SK-MEL-5 (cell line): ENCODE results near the gene ISYNA1. TPM values are rescaled to one million over a fixed set of nuclear protein-coding genes. Genes with fewer than 3 reads are reported as not detected.
A peak's percentile ranks its signal among the peaks of the same experiment; 100 is the strongest.

Source experiments
- DNase-seq: peaks from one replicate; pipeline ENCODE4 v3.0.0-alpha.2; 2016; ENCODE audit warnings: low read depth, low spot score
- in situ Hi-C: cut with HindIII; loops from 2 replicates; pipeline ENCODE4 v1.10.0; 2016; ENCODE audit warnings: low sequenced_read_pairs, high pct_unique_total_duplicates, low pct_unique_long_range_greater_than_20kb
- polyA plus RNA-seq, 2 experiments: library from polyadenylated mRNA; depleted of rRNA; stranded (reverse); fragments of >200 nt; gene quantifications; 2 replicates each; pipeline ENCODE4 v1.2.3, GENCODE V29; 2015
- total RNA-seq: library from RNA; depleted of rRNA; stranded (reverse); fragments of >200 nt; shearing (Covaris generic); gene quantifications from 2 replicates; pipeline ENCODE4 v1.2.3, GENCODE V29; 2014; rRNA removed

ISYNA1 gene
- 8.3 and 12.7 TPM in 2 replicates for total RNA-seq
- 18.4 and 20.9 TPM in 2 replicates for polyA plus RNA-seq (2015; cell fraction: cytosol; rRNA removed)
- polyA plus RNA-seq (2015; cell fraction: nucleus; rRNA removed) = 107 and 119 TPM in 2 replicates

DNA sequence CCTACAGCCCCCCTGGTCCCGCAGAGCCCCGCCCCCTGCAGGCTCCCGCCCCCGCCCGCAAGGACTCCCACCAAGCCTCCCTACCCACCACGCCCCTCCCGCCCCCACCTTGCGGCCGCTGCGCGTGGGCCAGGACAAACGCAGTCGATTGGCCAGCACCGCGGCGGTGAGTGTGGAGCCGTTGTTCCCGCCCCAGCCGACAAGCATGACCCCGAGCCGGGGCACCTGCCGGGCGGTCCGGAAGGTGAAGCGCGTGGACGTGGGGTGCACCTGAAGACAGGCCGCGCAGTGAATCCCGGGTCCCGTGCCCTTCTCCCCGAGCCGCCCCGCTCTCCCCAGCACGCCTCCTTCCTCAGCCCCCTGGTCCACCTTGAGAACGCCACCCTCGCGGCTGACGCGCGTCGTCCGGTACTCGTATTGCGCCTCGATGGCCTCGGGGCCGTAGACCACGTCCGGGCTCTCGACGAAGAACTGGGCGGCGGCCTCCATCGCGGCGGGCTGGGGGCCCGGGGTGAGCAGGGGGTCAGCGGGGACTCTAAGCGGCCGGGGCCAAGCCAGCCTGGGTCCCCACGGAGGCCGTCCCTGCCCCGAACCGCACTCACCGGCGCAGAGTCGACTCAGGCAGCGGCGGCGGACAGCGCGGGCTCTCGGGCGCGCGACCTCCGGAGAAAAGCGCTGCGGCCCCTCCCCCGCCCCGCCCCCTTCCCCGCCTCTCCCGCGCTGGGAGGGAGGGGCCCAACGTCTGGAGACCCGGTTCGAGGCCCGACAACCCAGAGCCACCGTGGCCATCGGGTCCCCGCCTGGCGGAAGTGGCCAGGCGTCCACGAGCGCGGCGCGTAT lies at the start of gene ISYNA1:
Gene ISYNA1, minus strand, starts transcription at position 643 of the 840 bp plus-strand sequence. Its CDS starts 154 bp downstream, at position 489.
- in situ Hi-C loops = no loop called here
- DNase-seq = peak; percentile 44

GRCh38 chr19:18486746-18487145 lies 48.8 kb upstream of the ISYNA1 start:
- in situ Hi-C loops = no loop called here
- DNase-seq = no peak

GRCh38 chr19:18484992-18485391 lies 47.1 kb upstream of the ISYNA1 start:
- in situ Hi-C loops = no loop called here

DNA sequence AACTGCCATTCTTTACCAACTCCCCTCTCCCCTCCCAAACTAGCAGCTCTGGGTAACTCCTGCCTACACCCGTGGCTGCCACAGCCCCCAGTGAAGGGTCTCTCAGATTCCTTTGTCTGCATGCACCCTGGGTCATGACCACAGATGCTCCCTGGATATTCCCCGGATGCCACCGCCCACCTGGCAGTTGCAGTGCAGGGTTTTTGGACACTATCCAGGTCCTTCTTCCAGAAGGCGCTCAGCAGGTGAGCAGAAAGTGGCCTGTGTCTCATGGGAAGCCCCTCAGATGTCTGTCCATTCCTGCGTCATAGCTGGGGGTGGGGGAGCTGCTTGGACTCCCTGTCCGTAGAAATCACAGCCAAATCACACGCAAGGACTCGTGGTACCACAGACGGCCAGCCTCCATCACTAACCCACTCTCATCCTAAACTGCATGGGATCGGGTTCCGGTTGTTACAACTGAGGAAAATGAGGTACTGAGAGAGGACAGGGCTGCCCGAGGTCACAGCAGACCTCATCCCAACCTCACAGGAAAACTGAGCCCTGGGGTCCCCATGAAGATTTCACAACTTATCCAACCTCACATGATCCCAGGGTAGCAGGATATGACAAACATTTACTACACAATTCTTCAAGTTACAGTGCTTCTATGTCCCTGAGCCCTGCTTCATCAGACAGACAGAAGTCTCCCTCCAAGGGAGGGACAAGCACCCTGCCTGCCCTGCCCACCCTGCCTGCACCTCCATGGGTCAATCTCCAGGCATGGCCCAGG lies 45.4 kb upstream of the ISYNA1 start:
- no peak for DNase-seq
- in situ Hi-C loops = no loop called here

More at GRCh38 chr19:18484992-18485391, 47.1 kb upstream of the ISYNA1 start:
- DNase-seq = no peak

GRCh38 chr19:18481505-18482222 lies 43.7 kb upstream of the ISYNA1 start:
- in situ Hi-C loops = no loop called here
- no peak for DNase-seq

GRCh38 chr19:18480006-18480691 lies 42.2 kb upstream of the ISYNA1 start:
- in situ Hi-C loops = no loop called here
- no peak for DNase-seq

DNA sequence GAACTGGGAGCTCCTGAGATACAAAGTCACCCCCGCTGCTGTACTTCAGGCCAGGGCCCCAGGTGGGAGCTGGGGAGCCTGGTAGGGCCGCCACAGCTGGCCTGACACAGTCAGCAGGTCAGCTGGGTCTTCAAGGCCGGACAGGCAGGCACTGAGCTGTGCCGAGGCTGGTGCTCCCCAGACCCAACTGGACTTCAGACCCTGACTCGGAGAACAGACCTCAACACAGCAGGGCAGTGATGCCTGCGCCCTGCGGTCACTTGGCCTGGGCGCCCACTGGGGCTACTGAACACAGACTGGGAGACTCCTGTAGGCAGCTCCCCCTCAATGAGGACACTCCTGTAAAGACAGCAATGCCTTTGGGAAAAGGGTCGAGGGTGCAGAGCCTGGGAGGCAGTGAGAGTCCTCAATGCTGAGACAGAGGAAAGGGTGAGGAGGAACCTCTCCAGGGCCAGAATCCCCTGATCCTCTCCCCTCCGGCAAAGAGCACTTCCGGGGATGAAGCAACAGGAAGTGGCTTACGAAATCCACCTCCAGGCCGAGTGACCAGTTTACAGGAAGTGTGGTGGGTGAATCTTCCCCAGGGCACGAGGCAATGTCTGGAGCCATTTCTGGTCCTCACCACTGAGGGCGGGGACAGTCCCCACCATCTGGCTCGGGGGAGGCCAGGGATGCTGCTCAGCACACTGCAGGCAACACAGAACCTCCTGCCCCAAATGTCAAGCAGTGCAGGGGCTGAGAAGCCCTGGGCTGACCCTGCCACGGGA lies 40.8 kb upstream of the ISYNA1 start:
- in situ Hi-C loops = no loop called here

DNA sequence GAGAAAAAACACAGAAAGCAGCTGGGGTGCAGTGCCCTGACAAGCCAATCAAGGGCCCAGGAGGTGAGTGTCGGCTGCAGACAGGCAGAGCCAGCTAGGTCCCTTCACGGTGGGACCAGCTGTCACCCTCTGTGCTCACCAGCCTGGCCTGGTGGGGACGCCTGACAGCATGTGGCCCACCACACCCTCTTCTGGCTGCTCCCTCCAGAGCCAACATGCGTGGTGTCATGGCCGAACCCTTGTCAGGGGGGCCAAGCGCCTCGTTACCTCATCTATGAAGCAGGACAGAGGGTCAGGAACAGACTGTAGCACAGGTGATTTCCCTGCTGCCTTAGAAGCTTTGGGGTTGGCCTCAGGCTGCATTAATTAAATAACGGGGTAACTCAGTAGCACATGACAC lies 40.0 kb upstream of the ISYNA1 start:
- no peak for DNase-seq
- in situ Hi-C loops = no loop called here

More for the DNA sequence above, 40.8 kb upstream of the ISYNA1 start:
- peak; percentile 67 for DNase-seq

- DNase-seq = no peak
- in situ Hi-C loops = no loop called here
These were observed 39.3 kb upstream of the ISYNA1 start for GRCh38 chr19:18477042-18477779.

DNA sequence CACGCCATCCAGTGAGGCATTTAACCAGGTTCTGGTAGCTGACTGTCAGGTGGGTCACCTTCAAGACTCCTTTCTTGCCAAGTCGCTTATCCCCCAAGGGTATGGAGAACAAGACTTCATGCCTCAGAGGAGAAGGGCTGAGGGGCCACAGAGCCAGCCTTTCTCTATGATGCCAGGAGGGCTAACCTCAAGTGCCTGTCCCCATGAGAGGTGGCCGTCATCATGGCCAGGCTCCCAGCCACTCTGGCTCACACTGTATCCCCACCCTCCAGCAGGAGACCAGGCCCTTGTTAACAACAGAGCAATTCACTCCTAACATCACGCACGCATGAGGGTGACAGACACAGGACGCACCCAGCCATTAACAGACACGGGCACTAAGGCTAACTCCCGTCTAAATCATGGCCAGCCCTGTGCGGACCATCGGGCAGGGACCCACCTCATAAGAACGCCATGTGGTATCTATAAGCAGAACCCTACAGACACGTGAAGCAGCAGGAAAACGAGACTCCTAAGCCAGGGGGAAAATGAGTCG lies 38.6 kb upstream of the ISYNA1 start:
- DNase-seq = no peak
- in situ Hi-C loops = no loop called here

- no peak for DNase-seq
- in situ Hi-C loops = no loop called here
These were observed 37.9 kb upstream of the ISYNA1 start for GRCh38 chr19:18475762-18476331.

GRCh38 chr19:18475004-18475453 lies 37.1 kb upstream of the ISYNA1 start:
- in situ Hi-C loops = no loop called here
- no peak for DNase-seq

GRCh38 chr19:18474366-18474887 lies 36.5 kb upstream of the ISYNA1 start:
- in situ Hi-C loops = no loop called here
- no peak for DNase-seq

- DNase-seq = no peak
- in situ Hi-C loops = no loop called here
These were observed 35.8 kb upstream of the ISYNA1 start for GRCh38 chr19:18473706-18474087.

- in situ Hi-C loops = no loop called here
These were observed 35.2 kb upstream of the ISYNA1 start for GRCh38 chr19:18473003-18473705.

More at GRCh38 chr19:18473003-18473705, 35.2 kb upstream of the ISYNA1 start:
- no peak for DNase-seq
